Ishikawa (cell line): Measurements from ENCODE around the gene RNF150.

Experiments used
- CEBPB ChIP-seq: IDR thresholded peaks from 2 replicates; pipeline ENCODE4 v1.6.1; 2012
- CREB1 ChIP-seq: IDR thresholded peaks from 2 replicates; pipeline ENCODE4 v1.6.1; 2012; ENCODE audit warnings: low read depth
- EGR1 ChIP-seq: IDR thresholded peaks from 2 replicates; pipeline ENCODE4 v1.6.1; 2012
- EP300 ChIP-seq: IDR thresholded peaks from 2 replicates; pipeline ENCODE4 v1.6.1; 2012; ENCODE audit warnings: borderline replicate concordance
- FOXM1 ChIP-seq: IDR thresholded peaks from 2 replicates; pipeline ENCODE4 v1.6.1; 2012; ENCODE audit warnings: low read depth, borderline replicate concordance
- MAX ChIP-seq: IDR thresholded peaks from 2 replicates; pipeline ENCODE4 v1.6.1; 2012
- NFIC ChIP-seq: IDR thresholded peaks from 2 replicates; pipeline ENCODE4 v1.6.1; 2012
- RAD21 ChIP-seq: IDR thresholded peaks from 2 replicates; pipeline ENCODE4 v1.6.1; 2012; ENCODE audit warnings: low read depth
- REST ChIP-seq: IDR thresholded peaks from 2 replicates; pipeline ENCODE4 v1.6.1; 2012; ENCODE audit warnings: low read depth, mild to moderate bottlenecking
- TAF1 ChIP-seq: IDR thresholded peaks from 2 replicates; pipeline ENCODE4 v1.6.1; 2012; ENCODE audit warnings: low read depth, mild to moderate bottlenecking
- TCF12 ChIP-seq: IDR thresholded peaks from 2 replicates; pipeline ENCODE4 v1.6.1; 2012; ENCODE audit warnings: low read depth
- TEAD4 ChIP-seq: IDR thresholded peaks from 2 replicates; pipeline ENCODE4 v1.6.1; 2012
- USF1 ChIP-seq: IDR thresholded peaks from 2 replicates; pipeline ENCODE4 v1.6.1; 2012
- YY1 ChIP-seq: IDR thresholded peaks from 2 replicates; pipeline ENCODE4 v1.6.1; 2012; ENCODE audit warnings: low read depth
- ZBTB7A ChIP-seq: IDR thresholded peaks from 2 replicates; pipeline ENCODE4 v1.6.1; 2012; ENCODE audit warnings: low read depth

The RNF150 gene

GRCh38 chr4:140865253-140866217 lies 267.7 kb downstream of the RNF150 start:
- no peak for TF ChIP-seq CEBPB
- no peak for TF ChIP-seq TAF1
- no peak for TF ChIP-seq ZBTB7A
- no peak for TF ChIP-seq FOXM1
- TF ChIP-seq USF1: no peak
- TF ChIP-seq RAD21: no peak
- no peak for TF ChIP-seq REST
- TF ChIP-seq MAX: no peak
- no peak for TF ChIP-seq EP300
- no peak for TF ChIP-seq TCF12
- no peak for TF ChIP-seq YY1
- no peak for TF ChIP-seq EGR1
- no peak for TF ChIP-seq CREB1
- no peak for TF ChIP-seq TEAD4
- no peak for TF ChIP-seq NFIC

- no peak for TF ChIP-seq TAF1
- TF ChIP-seq USF1: no peak
- no peak for TF ChIP-seq CEBPB
- no peak for TF ChIP-seq TCF12
- no peak for TF ChIP-seq YY1
- TF ChIP-seq MAX: no peak
- TF ChIP-seq EP300: no peak
- TF ChIP-seq EGR1: no peak
- TF ChIP-seq REST: no peak
- TF ChIP-seq NFIC: no peak
Observed at GRCh38 chr4:140863197-140863596, 270.1 kb downstream of the RNF150 start.

GRCh38 chr4:140862177-140862442 lies 271.2 kb downstream of the RNF150 start:
- TF ChIP-seq YY1 (no peak), NFIC (no peak), CREB1 (no peak)

- peak; percentile 96 for TF ChIP-seq RAD21
- TF ChIP-seq EP300: no peak
- no peak for TF ChIP-seq USF1
- no peak for TF ChIP-seq FOXM1
- TF ChIP-seq TEAD4: no peak
Observed at GRCh38 chr4:140861359-140862176, 271.7 kb downstream of the RNF150 start.

- TF ChIP-seq TCF12: no peak
- no peak for TF ChIP-seq TAF1
- TF ChIP-seq EGR1: no peak
- TF ChIP-seq TEAD4: no peak
- no peak for TF ChIP-seq FOXM1
- TF ChIP-seq MAX: no peak
- no peak for TF ChIP-seq RAD21
- TF ChIP-seq EP300: no peak
- TF ChIP-seq CREB1: no peak
- no peak for TF ChIP-seq USF1
- TF ChIP-seq CEBPB: no peak
- no peak for TF ChIP-seq NFIC
- TF ChIP-seq REST: no peak
- no peak for TF ChIP-seq YY1
- no peak for TF ChIP-seq ZBTB7A
Observed at GRCh38 chr4:140858897-140859296, 274.4 kb downstream of the RNF150 start.
